Prostate gland (tissue), 2 donors: ENCODE measurements around the gene TXNRD2.

Source experiments
- POLR2A ChIP-seq: fragments of 450-650 bp; IDR thresholded peaks from one replicate; pipeline ENCODE4 v1.6.1; 2016; ENCODE audit warnings: antibody characterized with exemption, mild to moderate bottlenecking
- POLR2AphosphoS5 ChIP-seq: sonication (generic); formaldehyde crosslinking; IDR thresholded peaks from one replicate; pipeline ENCODE4 v1.6.1; 2017; ENCODE audit warnings: antibody characterized with exemption
- TF ChIP-seq, protein P1 (sequence below), 4 experiments: fragments of 200-600 bp in 2 of 4; fragments of 450-650 bp in 2 of 4; sonication (generic) in 2 of 4; IDR thresholded peaks; 1 replicate in 3 of 4; 2 replicates in 1 of 4; pipeline ENCODE4 v1.5.1; 2016 to 2019; ENCODE audit warnings: antibody characterized with exemption in 4 of 4, mild to moderate bottlenecking in 2 of 4, moderate library complexity in 2 of 4

GRCh38 chr22:19991395-19991644 lies 49.7 kb upstream of the TXNRD2 start:
- TF ChIP-seq, protein P1, sequence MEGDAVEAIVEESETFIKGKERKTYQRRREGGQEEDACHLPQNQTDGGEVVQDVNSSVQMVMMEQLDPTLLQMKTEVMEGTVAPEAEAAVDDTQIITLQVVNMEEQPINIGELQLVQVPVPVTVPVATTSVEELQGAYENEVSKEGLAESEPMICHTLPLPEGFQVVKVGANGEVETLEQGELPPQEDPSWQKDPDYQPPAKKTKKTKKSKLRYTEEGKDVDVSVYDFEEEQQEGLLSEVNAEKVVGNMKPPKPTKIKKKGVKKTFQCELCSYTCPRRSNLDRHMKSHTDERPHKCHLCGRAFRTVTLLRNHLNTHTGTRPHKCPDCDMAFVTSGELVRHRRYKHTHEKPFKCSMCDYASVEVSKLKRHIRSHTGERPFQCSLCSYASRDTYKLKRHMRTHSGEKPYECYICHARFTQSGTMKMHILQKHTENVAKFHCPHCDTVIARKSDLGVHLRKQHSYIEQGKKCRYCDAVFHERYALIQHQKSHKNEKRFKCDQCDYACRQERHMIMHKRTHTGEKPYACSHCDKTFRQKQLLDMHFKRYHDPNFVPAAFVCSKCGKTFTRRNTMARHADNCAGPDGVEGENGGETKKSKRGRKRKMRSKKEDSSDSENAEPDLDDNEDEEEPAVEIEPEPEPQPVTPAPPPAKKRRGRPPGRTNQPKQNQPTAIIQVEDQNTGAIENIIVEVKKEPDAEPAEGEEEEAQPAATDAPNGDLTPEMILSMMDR (IDR thresholded peaks at IDR 0.05), result no peak
- TF ChIP-seq POLR2AphosphoS5 (no peak), POLR2A (no peak)
